GM12878 (cell line): ENCODE results near the gene KMT2B. TPM values are rescaled to one million over a fixed set of nuclear protein-coding genes. Genes with fewer than 3 reads are reported as not detected.

ENCODE experiments used
- ATAC-seq: fragments of 200-7000 bp; cut with Tn5 transposase; 3 replicates; pipeline ENCODE4 v1.9.1; 2020; ENCODE audit warnings: mild to moderate bottlenecking, moderate library complexity
- BruUV-seq: library from RNA; stranded (reverse); fragments of 400-500 nt; replicated peaks from 2 replicates; lab custom pipeline; 2021; lab: Mats Ljungman, UMichigan
- CTCF ChIA-PET: fragments of 300-600 bp; sonication (Branson Sonifier 250); formaldehyde crosslinking; extraction: SDS; loops from one replicate; lab custom pipeline; 2021; ENCODE audit warnings: inconsistent platforms; lab: Yijun Ruan, JAX
- POLR2A ChIA-PET: fragments of 350-600 bp; formaldehyde crosslinking; extraction: SDS; loops from one replicate; lab custom pipeline; 2021; ENCODE audit warnings: inconsistent platforms; lab: Charles Lee
- RAD21 ChIA-PET: fragments of 300-600 bp; sonication (Branson Sonifier 250); formaldehyde crosslinking; loops from one replicate; lab custom pipeline; 2023; ENCODE audit warnings: antibody characterized with exemption; ENCODE audit not compliant: unreplicated experiment; lab: Charles Lee
- SMC1A ChIA-PET: fragments of 300-600 bp; sonication (Branson Sonifier 250); formaldehyde crosslinking; loops from one replicate; lab custom pipeline; 2023; ENCODE audit not compliant: unreplicated experiment, uncharacterized antibody; lab: Charles Lee
- DNase-seq: peaks from one replicate; pipeline ENCODE4 v3.0.0-alpha.2; 2011; ENCODE audit warnings: low read depth, low spot score
- FAIRE-seq: peaks from 3 replicates; lab custom pipeline; 2011; peaks lifted over from hg19 to GRCh38; lab: Jason Lieb, UNC
- H2AFZ ChIP-seq: 2 replicates; pipeline ENCODE4 v1.6.0; 2011; ENCODE audit warnings: low read depth, low read length, control low read depth; ENCODE audit not compliant: control insufficient read depth
- H3K27ac ChIP-seq: 2 replicates; pipeline ENCODE4 v1.5.1; 2011; ENCODE audit warnings: control low read depth; ENCODE audit not compliant: control insufficient read depth, insufficient read depth
- H3K27me3 ChIP-seq, 2 experiments: replicated peaks in 1 of 2; 2 replicates each; pipeline versions ENCODE4 v1.6.0 to v1.6.1; 2011; ENCODE audit warnings: low read length in 1 of 2; ENCODE audit not compliant: control insufficient read depth in 2 of 2, insufficient read depth in 2 of 2
- H3K36me3 ChIP-seq, 2 experiments: 2 replicates each; pipeline ENCODE4 v1.5.1; 2011; ENCODE audit warnings: low read length in 1 of 2; ENCODE audit not compliant: control insufficient read depth in 2 of 2, insufficient read depth in 2 of 2
- H3K4me1 ChIP-seq: 2 replicates; pipeline ENCODE4 v1.6.1; 2011; ENCODE audit warnings: mild to moderate bottlenecking, low read length, moderate library complexity, mixed read lengths; ENCODE audit not compliant: control insufficient read depth, insufficient read depth
- H3K4me2 ChIP-seq: 2 replicates; pipeline ENCODE4 v1.6.0; 2011; ENCODE audit warnings: control low read depth; ENCODE audit not compliant: control insufficient read depth, insufficient read depth
- H3K4me3 ChIP-seq: fragments of 200-600 bp; sonication (generic); 2 replicates; pipeline ENCODE4 v1.5.1; 2016
- H3K79me2 ChIP-seq: 2 replicates; pipeline ENCODE4 v1.6.0; 2011; ENCODE audit warnings: low read length; ENCODE audit not compliant: control insufficient read depth, insufficient read depth
- H3K9ac ChIP-seq: 2 replicates; pipeline ENCODE4 v1.8.0; 2011; ENCODE audit warnings: low read length, control low read depth, mixed read lengths; ENCODE audit not compliant: control insufficient read depth, insufficient read depth
- H3K9me3 ChIP-seq: replicated peaks from 3 replicates; pipeline ENCODE4 v1.5.1; 2011; ENCODE audit warnings: mild to moderate bottlenecking, low read length; ENCODE audit not compliant: control insufficient read depth, insufficient read depth
- H4K20me1 ChIP-seq: 2 replicates; pipeline ENCODE4 v1.6.0; 2011; ENCODE audit not compliant: control insufficient read depth, insufficient read depth
- ATF7 ChIP-seq: fragments of 450-650 bp; IDR thresholded peaks from 2 replicates; pipeline ENCODE4 v1.6.1; 2016; ENCODE audit warnings: low read depth, mild to moderate bottlenecking
- BCLAF1 ChIP-seq: fragments of 450-650 bp; IDR thresholded peaks from 2 replicates; pipeline ENCODE4 v1.6.1; 2017; ENCODE audit warnings: antibody characterized with exemption, mild to moderate bottlenecking, moderate library complexity
- CREM ChIP-seq: IDR thresholded peaks from 2 replicates; pipeline ENCODE4 v1.6.1; 2014; ENCODE audit warnings: antibody characterized with exemption, low read depth
- SUZ12 ChIP-seq: fragments of 200-600 bp; sonication (generic); IDR thresholded peaks from one replicate; pipeline ENCODE4 v1.6.1; 2018; ENCODE audit warnings: antibody characterized with exemption, mild to moderate bottlenecking; ENCODE audit not compliant: unreplicated experiment
- WGBS: methylation state at CpG from one replicate; pipeline ENCODE4 v1.1.6; 2016; ENCODE audit warnings: low lambda C conversion rate; ENCODE audit not compliant: insufficient replicate concordance, insufficient coverage; ENCODE audit errors: missing lambda C conversion rate; 5-methylcytosine and 5-hydroxymethylcytosine counted together
- in situ Hi-C: fragments of 300-500 bp; cut with MboI; formaldehyde crosslinking; loops from 9 replicates; pipeline ENCODE4 v1.14.3; 2018; ENCODE audit warnings: mixed read lengths
- intact Hi-C: fragments of 100-400 bp; cut with micrococcal nuclease; formaldehyde crosslinking; loops from one replicate; pipeline ENCODE4 v1.14.2; 2022; ENCODE audit not compliant: unreplicated experiment
- polyA plus RNA-seq, 11 experiments: library from polyadenylated mRNA; depleted of rRNA in 4 of 11; unstranded in 6 of 11; stranded (reverse) in 5 of 11; fragments of >200 nt; fragmentation: Nextera tagmentation in 4 of 11; fragmentation: Illumina TruSeq in 1 of 11; extraction: Ambion mirVana in 4 of 11; extraction: Trizol in 1 of 11; gene quantifications; 1 replicate in 1 of 11; 2 replicates in 10 of 11; pipeline versions ENCODE4 v1.2.1 to v1.2.3, GENCODE V29; 2011 to 2016; ENCODE audit warnings: inconsistent platforms in 2 of 11, missing spikeins in 2 of 11, low read depth in 1 of 11
- total RNA-seq, 4 experiments: library from RNA; depleted of rRNA in 3 of 4; stranded (reverse); fragments of >200 nt in 3 of 4; fragmentation: Illumina TruSeq in 1 of 4; extraction: Trizol in 1 of 4; gene quantifications; 2 replicates each; pipeline versions ENCODE4 v1.2.1 to v1.2.3, GENCODE V29; 2013 to 2021

The KMT2B gene
- total and polyA plus RNA-seq, 10 of the 15 experiments (the other 5 are each of a cell fraction or from before 2014, with no cell fraction given), result 0.71 to 35.6 (median 6.0) TPM

DNA sequence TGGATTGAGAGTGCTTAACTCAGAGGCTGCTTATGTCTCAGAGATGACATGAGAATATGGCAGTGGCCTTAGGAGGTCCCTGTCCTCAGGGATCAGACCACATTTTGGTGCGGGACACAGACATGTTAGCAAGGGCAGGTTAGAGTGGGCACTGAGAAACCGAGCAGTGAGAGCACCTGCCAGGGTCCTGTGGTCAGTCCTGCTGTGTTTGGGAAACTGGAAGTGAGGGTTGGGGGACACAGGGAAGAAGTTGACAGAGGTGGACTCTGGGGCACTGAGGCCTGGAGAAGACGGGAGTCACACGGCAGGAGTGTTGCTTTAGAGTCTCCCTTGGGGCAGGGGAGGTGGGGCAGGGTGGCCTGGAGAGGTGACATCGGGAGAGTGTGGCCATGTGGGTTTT, 17.1 kb downstream of the KMT2B start:
- no peaks in the 10 kb centered on the region for H4K20me1 ChIP-seq
- no peak for FAIRE-seq

More for the DNA sequence above, 17.1 kb downstream of the KMT2B start:
- ChIA-PET CTCF (no interaction called here), SMC1A (no interaction called here), POLR2A (no interaction called here), RAD21 (no interaction called here)
- H3K36me3 ChIP-seq, result peaks cover 16 to 50% of the 10 kb centered on the region in 2 experiments; a peak in 3 of 4 replicates
- H3K27me3 ChIP-seq, result no peaks in the 10 kb centered on the region
- H3K4me2 ChIP-seq, result no peak overlapping the region
- no peak overlapping the region for H3K27ac ChIP-seq
- in situ Hi-C loops, result no loop called here
- DNase-seq (no peak), ATAC-seq (no peak)
- H3K79me2 ChIP-seq, result no peaks in the 10 kb centered on the region
- no peaks in the 10 kb centered on the region for H3K9me3 ChIP-seq
- no peak overlapping the region for H3K9ac ChIP-seq
- intact Hi-C loops, result no loop called here
- no peak overlapping the region for H2AFZ ChIP-seq
- no peak for TF ChIP-seq BCLAF1
- TF ChIP-seq ATF7, result no peak
- TF ChIP-seq CREM, result no peak
- no peak for TF ChIP-seq SUZ12
- H3K4me3 ChIP-seq, result no peak overlapping the region
- BruUV-seq, result no TSS peak
- 66% methylated on average over 5 of the region's 5 CpGs for WGBS
- no peaks in the 10 kb centered on the region for H3K4me1 ChIP-seq
